Measurements from ENCODE around the gene GSK3B.
"Not testable (repeated sequence)": the region's sequence is repeated elsewhere in the genome, so short reads cannot be mapped to it uniquely, and the experiment has no call there.

The GSK3B gene

DNA sequence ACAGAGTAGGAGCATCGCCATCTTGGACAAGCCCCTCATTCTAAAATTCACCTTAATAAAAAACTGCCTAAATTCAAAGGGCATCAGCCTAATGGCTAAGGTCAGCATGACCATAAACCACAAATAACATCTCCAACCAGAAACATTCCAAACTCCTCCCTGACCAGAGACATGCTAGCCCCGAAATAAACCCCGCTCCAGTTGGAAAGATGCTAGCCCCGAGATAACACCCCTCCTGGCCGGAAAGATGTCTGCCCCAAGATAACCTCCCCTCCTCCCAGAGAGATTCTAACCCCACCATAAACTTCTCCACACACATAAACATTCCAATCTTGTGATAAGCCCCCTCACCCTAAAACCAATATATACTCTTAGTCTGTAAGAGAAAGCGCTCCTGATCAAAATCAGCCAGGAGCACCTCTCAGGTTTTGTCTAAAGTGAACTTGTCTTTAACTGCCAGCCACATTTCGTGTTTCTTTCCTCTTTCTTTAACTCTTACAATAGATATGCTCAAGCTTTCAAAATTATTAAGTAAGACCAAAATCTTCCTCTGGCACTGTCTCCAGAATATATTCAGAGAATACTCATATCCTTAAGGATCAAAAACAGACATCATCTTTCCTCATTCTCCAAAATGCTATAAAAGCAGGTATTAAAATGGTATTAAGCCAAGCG is 104.1 kb downstream of the GSK3B start:
- no peaks in the 10 kb centered on the region for H3K9me3 ChIP-seq (ENCODE audit: control insufficient read depth, low read length)
- no peaks in the 10 kb centered on the region for H3K27me3 ChIP-seq (replicated peaks; ENCODE audit: control insufficient read depth, insufficient read depth, low read length, poor library complexity, severe bottlenecking)
- no peak overlapping the region for H3K4me3 ChIP-seq (ENCODE audit: insufficient read depth, low read depth, low read length, poor library complexity, severe bottlenecking)
- no peaks in the 10 kb centered on the region for H3K36me3 ChIP-seq (ENCODE audit: control insufficient read depth, insufficient read depth, low read length)
- no peak overlapping the region for H3K27ac ChIP-seq (ENCODE audit: insufficient read depth, low read length, poor library complexity, severe bottlenecking)
- no peaks in the 10 kb centered on the region for H3K4me1 ChIP-seq (ENCODE audit: control insufficient read depth, insufficient read depth, low read length, poor library complexity, severe bottlenecking)
- DNase-seq: no peak

DNA sequence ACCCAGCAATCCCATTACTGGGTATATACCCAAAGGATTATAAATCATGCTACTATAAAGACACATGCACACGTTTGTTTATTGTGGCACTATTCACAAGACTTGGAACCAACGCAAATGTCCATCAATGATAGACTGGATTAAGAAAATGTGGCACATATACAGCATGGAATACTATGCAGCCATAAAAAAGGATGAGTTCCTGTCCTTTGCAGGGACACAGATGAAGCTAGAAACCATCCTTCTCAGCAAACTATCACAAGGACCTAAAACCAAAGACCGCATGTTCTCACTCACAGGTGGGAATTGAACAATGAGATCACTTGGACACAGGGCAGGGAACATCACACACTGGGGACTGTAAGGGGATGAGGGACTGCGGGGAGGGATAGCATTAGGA is 107.4 kb downstream of the GSK3B start:
- H3K9me3 ChIP-seq (ENCODE audit: control insufficient read depth, low read length); H3K4me1 ChIP-seq (ENCODE audit: control insufficient read depth, insufficient read depth, low read length, poor library complexity, severe bottlenecking); DNase-seq; H3K36me3 ChIP-seq (ENCODE audit: control insufficient read depth, insufficient read depth, low read length); H3K4me3 ChIP-seq (ENCODE audit: insufficient read depth, low read depth, low read length, poor library complexity, severe bottlenecking); H3K27ac ChIP-seq (ENCODE audit: insufficient read depth, low read length, poor library complexity, severe bottlenecking); H3K27me3 ChIP-seq (replicated peaks; ENCODE audit: control insufficient read depth, insufficient read depth, low read length, poor library complexity, severe bottlenecking): not testable (repeated sequence)

DNA sequence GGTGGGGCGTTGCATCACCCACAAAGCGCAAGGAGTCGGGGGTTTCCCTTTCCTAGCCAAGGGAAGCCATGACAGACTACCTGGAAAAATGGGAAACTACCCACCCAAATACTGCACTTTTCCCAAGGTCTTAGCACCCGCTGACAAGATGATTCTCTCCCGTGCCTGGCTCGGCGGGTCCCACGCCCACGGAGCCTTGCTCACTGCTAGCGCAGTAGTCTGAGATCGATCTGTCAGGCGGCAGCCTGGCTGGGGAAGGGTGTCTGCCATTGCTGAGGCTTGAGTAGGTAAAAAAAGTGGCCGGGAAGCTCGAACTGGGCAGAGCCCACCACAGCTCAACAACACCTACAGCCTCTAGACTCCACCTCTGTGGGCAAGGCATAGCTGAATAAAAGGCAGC is 112.9 kb downstream of the GSK3B start:
- no peak overlapping the region for H3K27ac ChIP-seq (ENCODE audit: insufficient read depth, low read length, poor library complexity, severe bottlenecking)
- H3K9me3 ChIP-seq (ENCODE audit: control insufficient read depth, low read length): no peaks in the 10 kb centered on the region
- H3K36me3 ChIP-seq (ENCODE audit: control insufficient read depth, insufficient read depth, low read length): peaks cover 2% of the 10 kb centered on the region
- no peak overlapping the region for H3K4me3 ChIP-seq (ENCODE audit: insufficient read depth, low read depth, low read length, poor library complexity, severe bottlenecking)
- no peaks in the 10 kb centered on the region for H3K4me1 ChIP-seq (ENCODE audit: control insufficient read depth, insufficient read depth, low read length, poor library complexity, severe bottlenecking)
- no peaks in the 10 kb centered on the region for H3K27me3 ChIP-seq (replicated peaks; ENCODE audit: control insufficient read depth, insufficient read depth, low read length, poor library complexity, severe bottlenecking)
- DNase-seq: no peak

DNA sequence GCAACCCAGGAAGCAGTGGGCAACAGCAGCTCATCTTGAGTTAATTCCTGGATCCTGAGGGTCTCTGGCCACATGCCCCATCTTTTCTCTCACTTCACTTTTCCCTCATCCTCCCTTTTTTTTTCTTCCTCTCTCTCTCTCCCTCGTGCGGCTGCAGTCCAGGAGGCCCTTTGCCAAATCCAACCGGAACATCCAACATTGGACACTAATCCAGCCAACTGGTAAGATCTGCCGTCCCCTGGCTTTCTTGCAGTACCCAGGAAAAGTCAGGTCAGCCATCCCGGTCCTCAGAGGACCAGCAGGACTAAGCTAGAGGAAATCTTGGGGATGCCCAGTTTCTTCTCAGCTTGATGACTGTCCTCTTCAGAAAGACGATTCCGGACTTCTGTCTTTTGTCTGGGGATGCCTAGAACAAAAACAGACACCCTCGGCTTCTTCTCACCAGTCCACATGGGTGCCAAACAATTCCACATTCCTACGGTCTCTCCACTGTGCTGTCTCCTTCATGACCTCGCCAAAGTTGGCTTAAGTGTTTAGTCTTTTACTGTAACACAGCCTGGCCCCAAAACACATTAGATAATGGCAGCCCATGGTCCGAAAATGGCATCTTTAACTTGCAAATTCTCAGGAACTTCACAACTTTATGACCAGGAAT is 115.6 kb downstream of the GSK3B start:
- peaks cover 2% of the 10 kb centered on the region for H3K36me3 ChIP-seq (ENCODE audit: control insufficient read depth, insufficient read depth, low read length)
- H3K27me3 ChIP-seq (replicated peaks; ENCODE audit: control insufficient read depth, insufficient read depth, low read length, poor library complexity, severe bottlenecking): no peaks in the 10 kb centered on the region
- H3K4me1 ChIP-seq (ENCODE audit: control insufficient read depth, insufficient read depth, low read length, poor library complexity, severe bottlenecking): no peaks in the 10 kb centered on the region
- no peaks in the 10 kb centered on the region for H3K9me3 ChIP-seq (ENCODE audit: control insufficient read depth, low read length)
- H3K27ac ChIP-seq (ENCODE audit: insufficient read depth, low read length, poor library complexity, severe bottlenecking): no peak overlapping the region
- no peak for DNase-seq
- H3K4me3 ChIP-seq (ENCODE audit: insufficient read depth, low read depth, low read length, poor library complexity, severe bottlenecking): no peak overlapping the region

DNA sequence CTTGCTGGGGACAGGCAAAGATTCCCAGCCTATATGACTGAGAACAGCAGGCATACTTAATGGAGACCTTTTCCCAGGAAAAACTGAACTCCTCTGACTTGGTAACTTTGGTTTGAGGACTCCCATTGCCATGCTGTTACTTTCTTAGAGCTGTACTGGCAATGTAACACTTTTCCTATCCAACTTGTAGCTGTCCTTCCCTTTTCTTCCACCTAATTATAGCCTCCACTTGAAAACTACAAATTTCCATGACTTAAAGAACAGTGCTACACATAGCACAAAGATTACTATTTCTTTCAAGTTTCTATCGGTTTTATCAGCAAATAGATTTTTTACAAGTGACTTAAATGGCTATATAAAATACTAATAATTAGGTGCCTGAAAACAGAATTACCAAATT is 116.9 kb downstream of the GSK3B start:
- no peaks in the 10 kb centered on the region for H3K4me1 ChIP-seq (ENCODE audit: control insufficient read depth, insufficient read depth, low read length, poor library complexity, severe bottlenecking)
- H3K9me3 ChIP-seq (ENCODE audit: control insufficient read depth, low read length): no peaks in the 10 kb centered on the region
- H3K36me3 ChIP-seq (ENCODE audit: control insufficient read depth, insufficient read depth, low read length): peaks cover 2% of the 10 kb centered on the region
- no peak for DNase-seq
- H3K4me3 ChIP-seq (ENCODE audit: insufficient read depth, low read depth, low read length, poor library complexity, severe bottlenecking): no peak overlapping the region
- no peak overlapping the region for H3K27ac ChIP-seq (ENCODE audit: insufficient read depth, low read length, poor library complexity, severe bottlenecking)
- H3K27me3 ChIP-seq (replicated peaks; ENCODE audit: control insufficient read depth, insufficient read depth, low read length, poor library complexity, severe bottlenecking): no peaks in the 10 kb centered on the region

DNA sequence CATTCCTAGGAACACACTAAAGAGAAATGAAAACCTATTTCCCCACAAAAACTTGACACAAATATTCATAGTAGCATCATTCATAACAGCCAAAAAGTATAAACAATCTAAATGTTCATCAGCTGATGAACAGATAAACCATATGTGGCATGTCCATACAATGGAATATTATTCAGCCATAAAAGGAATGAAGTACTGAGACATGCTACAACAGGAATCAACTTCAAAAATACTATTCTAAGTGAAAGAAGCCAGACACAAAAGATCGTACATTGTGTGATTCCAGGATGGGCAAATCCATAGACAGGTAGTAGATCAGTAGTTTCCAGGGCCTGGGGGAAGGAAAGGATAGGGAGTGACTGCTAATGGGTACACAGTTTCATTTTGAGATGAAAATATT is 118.0 kb downstream of the GSK3B start:
- Histone ChIP-seq H3K9me3 (ENCODE audit: control insufficient read depth, low read length) (no peaks in the 10 kb centered on the region), H3K4me1 (ENCODE audit: control insufficient read depth, insufficient read depth, low read length, poor library complexity, severe bottlenecking) (no peaks in the 10 kb centered on the region), H3K27ac (ENCODE audit: insufficient read depth, low read length, poor library complexity, severe bottlenecking) (no peak overlapping the region), H3K4me3 (ENCODE audit: insufficient read depth, low read depth, low read length, poor library complexity, severe bottlenecking) (no peak overlapping the region), H3K36me3 (ENCODE audit: control insufficient read depth, insufficient read depth, low read length) (peaks cover 2% of the 10 kb centered on the region), H3K27me3 (replicated peaks; ENCODE audit: control insufficient read depth, insufficient read depth, low read length, poor library complexity, severe bottlenecking) (no peaks in the 10 kb centered on the region)
- DNase-seq: no peak

DNA sequence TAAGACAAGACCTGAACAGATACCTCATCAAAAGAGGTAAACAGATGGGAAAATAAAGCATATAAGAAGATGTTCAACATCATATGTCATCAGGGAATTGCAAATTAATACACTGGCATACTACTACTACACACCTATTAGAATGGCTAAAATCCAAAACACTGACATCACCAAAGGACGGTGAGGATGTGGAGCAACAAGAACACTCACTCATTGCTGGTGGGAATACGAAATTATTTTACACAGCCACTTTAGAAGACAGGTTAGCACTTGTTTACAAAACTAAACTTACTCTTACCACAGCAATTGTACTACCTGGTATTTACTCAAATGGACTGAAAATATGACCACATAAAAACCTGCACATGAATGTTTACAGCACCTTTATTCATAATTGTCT is 119.6 kb downstream of the GSK3B start:
- no peaks in the 10 kb centered on the region for H3K9me3 ChIP-seq (ENCODE audit: control insufficient read depth, low read length)
- DNase-seq: no peak
- no peak overlapping the region for H3K27ac ChIP-seq (ENCODE audit: insufficient read depth, low read length, poor library complexity, severe bottlenecking)
- no peaks in the 10 kb centered on the region for H3K4me1 ChIP-seq (ENCODE audit: control insufficient read depth, insufficient read depth, low read length, poor library complexity, severe bottlenecking)
- H3K27me3 ChIP-seq (replicated peaks; ENCODE audit: control insufficient read depth, insufficient read depth, low read length, poor library complexity, severe bottlenecking): no peaks in the 10 kb centered on the region
- H3K36me3 ChIP-seq (ENCODE audit: control insufficient read depth, insufficient read depth, low read length): peaks cover 2% of the 10 kb centered on the region
- H3K4me3 ChIP-seq (ENCODE audit: insufficient read depth, low read depth, low read length, poor library complexity, severe bottlenecking): no peak overlapping the region

DNA sequence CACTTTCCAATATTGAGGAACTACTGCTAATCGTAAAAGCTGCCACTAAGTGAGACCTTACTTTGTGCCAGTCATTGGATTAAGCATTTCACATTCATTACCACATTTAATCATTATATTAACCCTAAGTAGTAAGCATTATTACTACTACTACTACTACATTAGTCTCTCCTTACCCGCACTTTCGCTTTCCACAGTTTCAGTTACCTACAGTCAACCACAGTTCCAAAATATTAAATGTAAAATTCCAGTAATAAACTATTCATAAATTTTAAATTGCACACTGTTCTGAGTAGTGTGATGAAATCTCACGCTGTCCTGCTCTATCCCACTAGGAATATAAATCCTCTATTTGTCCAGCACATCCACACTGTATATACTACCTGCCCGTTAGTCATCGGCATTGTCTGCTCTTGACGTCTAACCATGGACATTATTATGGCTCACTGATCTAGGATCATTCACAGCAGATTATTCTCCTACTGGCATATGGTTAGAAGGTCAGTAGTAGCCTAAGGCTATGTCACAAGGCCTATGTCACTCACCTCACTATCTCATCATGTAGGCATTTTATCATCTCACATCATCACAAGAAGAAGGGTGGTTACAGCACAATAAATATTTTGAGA is 121.1 kb downstream of the GSK3B start:
- Histone ChIP-seq H3K4me3 (ENCODE audit: insufficient read depth, low read depth, low read length, poor library complexity, severe bottlenecking) (no peak overlapping the region), H3K9me3 (ENCODE audit: control insufficient read depth, low read length) (no peaks in the 10 kb centered on the region)

DNA sequence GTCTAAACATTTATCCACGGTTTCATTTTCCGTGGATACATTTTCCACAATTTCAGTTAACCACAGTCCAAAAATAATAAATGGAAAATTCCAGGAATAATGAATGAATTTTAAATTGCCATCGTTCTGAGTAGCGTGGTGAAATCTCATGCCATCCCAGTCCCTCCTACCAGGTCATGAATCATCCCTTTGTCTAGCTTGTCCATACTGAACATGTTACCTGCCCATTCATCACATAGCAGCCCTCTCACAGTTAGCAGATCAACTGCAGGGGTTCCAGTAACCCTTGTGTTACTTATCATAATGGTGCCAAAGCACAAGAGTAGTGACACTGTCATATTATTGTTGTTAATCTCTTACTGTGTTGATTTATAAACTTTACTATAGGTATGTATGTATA is 124.5 kb downstream of the GSK3B start:
- no peaks in the 10 kb centered on the region for H3K9me3 ChIP-seq (ENCODE audit: control insufficient read depth, low read length)
- H3K36me3 ChIP-seq (ENCODE audit: control insufficient read depth, insufficient read depth, low read length): no peaks in the 10 kb centered on the region
- DNase-seq: no peak
- no peaks in the 10 kb centered on the region for H3K27me3 ChIP-seq (replicated peaks; ENCODE audit: control insufficient read depth, insufficient read depth, low read length, poor library complexity, severe bottlenecking)
- H3K4me1 ChIP-seq (ENCODE audit: control insufficient read depth, insufficient read depth, low read length, poor library complexity, severe bottlenecking): no peaks in the 10 kb centered on the region
- H3K4me3 ChIP-seq (ENCODE audit: insufficient read depth, low read depth, low read length, poor library complexity, severe bottlenecking): no peak overlapping the region
- no peak overlapping the region for H3K27ac ChIP-seq (ENCODE audit: insufficient read depth, low read length, poor library complexity, severe bottlenecking)

More for the DNA sequence above, 121.1 kb downstream of the GSK3B start:
- no peaks in the 10 kb centered on the region for H3K27me3 ChIP-seq (replicated peaks; ENCODE audit: control insufficient read depth, insufficient read depth, low read length, poor library complexity, severe bottlenecking)
- DNase-seq: no peak
- H3K36me3 ChIP-seq (ENCODE audit: control insufficient read depth, insufficient read depth, low read length): no peaks in the 10 kb centered on the region
- no peaks in the 10 kb centered on the region for H3K4me1 ChIP-seq (ENCODE audit: control insufficient read depth, insufficient read depth, low read length, poor library complexity, severe bottlenecking)
- H3K27ac ChIP-seq (ENCODE audit: insufficient read depth, low read length, poor library complexity, severe bottlenecking): no peak overlapping the region

DNA sequence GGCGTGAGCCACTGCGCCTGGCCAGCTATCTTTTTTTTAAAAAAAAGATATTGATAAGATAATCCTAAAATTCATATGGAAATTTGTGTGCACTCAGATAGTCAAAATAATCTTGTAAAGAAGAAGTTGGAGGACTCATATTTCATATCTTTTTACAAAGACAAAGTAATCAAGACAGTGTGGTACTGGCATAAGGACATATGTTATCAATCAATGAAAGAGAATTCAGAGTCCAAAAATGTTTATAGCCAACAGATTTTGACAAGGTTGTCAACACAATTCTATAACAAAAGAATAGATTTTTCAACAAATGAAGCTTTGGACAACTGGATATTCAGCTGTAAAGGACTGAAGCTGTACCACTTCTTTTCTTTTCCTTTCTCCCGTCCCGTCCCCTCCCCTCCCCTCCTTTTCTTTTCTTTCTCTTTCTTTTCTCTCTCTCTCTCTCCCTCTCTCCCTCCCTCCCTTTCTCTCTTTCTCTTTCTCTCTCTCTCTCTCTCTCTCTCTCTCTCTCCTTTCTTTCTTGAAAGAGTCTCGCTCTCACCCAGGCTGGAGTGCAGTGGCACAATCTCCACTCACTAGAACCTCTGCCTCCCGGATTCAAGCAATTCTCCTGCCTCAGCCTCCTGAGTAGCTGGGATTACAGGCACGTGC is 126.8 kb downstream of the GSK3B start:
- H3K36me3 ChIP-seq (ENCODE audit: control insufficient read depth, insufficient read depth, low read length): no peaks in the 10 kb centered on the region
- no peak overlapping the region for H3K4me3 ChIP-seq (ENCODE audit: insufficient read depth, low read depth, low read length, poor library complexity, severe bottlenecking)
- H3K4me1 ChIP-seq (ENCODE audit: control insufficient read depth, insufficient read depth, low read length, poor library complexity, severe bottlenecking): no peaks in the 10 kb centered on the region
- no peak overlapping the region for H3K27ac ChIP-seq (ENCODE audit: insufficient read depth, low read length, poor library complexity, severe bottlenecking)
- DNase-seq: no peak
- no peaks in the 10 kb centered on the region for H3K27me3 ChIP-seq (replicated peaks; ENCODE audit: control insufficient read depth, insufficient read depth, low read length, poor library complexity, severe bottlenecking)
- no peaks in the 10 kb centered on the region for H3K9me3 ChIP-seq (ENCODE audit: control insufficient read depth, low read length)
